HG02623 (cell line): ENCODE data around the gene SPOCK2.
"Not testable (repeated sequence)": the region's sequence is repeated elsewhere in the genome, so short reads cannot be mapped to it uniquely, and the experiment has no call there.

Experiments used
- ATAC-seq: cut with Tn5 transposase; IDR thresholded peaks from one replicate; pipeline ENCODE4 v1.9.1; 2021; ENCODE audit warnings: moderate library complexity; ENCODE audit not compliant: unreplicated experiment

SPOCK2 gene

DNA sequence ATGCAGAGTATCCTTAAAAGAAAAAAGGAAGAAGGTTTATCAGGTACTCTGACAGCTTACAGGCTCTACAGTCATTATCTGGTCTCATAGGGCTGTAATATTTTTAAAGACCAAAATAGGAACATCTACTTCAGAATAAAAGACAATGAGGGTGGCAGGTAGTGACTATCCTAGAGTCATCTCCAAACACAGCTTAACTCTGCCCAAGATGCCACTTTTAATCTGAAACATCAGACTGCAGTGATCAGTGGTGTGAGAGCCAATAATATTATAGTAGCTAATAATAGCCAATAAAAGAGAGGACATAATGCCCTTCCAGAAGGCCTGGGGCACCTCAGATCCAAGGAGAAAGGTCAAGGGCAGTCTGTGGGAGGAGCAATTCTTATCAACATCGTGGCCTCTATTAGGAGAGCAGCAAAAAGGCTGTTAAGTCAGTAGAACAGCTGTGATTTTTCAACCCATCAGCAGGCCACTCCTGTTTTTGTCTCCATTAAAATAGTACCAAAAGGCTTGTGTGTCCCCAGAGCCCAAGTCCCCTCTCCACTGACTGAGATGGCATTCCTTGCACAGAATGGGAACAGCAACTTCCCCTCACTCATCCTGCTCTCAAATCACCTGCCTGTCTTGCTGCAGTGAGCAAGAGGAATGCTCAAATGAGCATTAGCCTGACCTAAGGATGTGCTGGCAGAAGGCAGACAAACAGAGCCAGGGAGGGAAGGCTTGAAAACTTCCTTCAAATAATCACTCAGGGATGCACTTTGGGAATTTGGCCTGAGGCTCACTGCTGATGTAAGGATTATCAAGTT lies 20.7 kb upstream of the SPOCK2 start:
- ATAC-seq: no peak

DNA sequence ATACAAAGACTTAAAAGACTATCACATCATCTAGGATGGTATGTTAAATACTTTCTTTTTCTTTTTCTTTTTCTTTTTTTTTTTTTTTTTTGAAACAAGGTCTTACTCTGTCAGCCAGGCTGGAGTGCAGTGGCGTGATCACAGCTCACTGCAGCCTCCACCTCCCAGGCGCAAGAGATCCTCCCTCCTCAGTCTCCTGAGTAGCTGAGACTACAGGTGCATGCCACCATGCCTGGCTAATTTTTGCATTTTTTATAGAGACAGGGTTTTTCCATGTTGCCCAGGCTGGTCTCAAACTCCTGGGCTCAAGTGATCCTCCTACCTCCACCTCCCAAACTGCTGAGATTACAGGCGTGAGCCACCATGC lies 19.6 kb upstream of the SPOCK2 start:
- ATAC-seq: not testable (repeated sequence)

DNA sequence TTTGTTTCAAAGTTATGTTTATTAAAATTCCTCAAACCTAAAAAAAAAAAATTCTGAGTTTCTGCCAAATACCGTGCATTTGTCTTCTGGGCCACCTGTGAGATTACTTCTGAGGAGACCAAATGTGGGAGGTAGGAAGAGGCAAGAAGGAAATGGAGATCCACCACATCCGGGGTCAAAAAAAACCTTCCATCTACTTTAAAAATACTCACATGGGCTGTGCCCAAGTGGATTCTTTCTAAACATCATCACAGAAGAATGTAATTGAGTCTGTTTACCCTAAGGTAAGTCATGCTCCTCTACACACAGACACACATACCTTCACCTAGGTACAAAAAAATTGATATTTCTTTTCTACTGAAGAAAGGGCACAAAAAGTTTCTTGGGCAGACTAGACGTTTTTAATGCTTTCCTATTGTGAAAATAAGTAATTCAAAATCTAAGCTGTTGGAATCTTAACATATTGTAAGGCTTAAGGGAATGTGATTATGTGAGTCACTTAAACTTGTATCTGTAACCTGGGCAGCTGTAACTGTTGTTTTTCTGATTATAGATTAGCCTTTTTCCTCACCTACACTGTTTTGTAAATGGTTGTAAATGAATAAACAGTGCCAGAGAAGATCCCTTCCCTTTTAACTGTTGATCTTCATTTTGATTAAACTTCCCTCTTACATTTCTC lies 19.1 kb upstream of the SPOCK2 start:
- no peak for ATAC-seq

DNA sequence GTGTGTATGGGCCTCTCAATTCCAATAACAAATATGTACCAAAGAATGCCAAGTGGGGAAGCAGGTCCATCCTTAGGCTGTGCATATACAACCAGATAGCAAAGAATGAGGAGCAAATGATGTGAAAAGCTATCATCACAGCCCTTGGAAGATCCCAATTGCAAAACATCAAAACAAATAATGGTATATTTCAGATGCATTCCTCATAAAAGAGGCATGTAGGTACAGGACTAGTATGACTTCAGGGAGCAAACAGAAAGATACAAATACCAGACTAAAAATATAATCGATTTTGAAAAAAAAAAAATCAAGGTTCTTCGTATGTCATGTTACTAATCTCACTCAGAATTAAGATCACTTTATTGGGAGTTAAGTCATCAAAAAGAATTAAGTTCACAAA lies 18.5 kb upstream of the SPOCK2 start:
- ATAC-seq: no peak

DNA sequence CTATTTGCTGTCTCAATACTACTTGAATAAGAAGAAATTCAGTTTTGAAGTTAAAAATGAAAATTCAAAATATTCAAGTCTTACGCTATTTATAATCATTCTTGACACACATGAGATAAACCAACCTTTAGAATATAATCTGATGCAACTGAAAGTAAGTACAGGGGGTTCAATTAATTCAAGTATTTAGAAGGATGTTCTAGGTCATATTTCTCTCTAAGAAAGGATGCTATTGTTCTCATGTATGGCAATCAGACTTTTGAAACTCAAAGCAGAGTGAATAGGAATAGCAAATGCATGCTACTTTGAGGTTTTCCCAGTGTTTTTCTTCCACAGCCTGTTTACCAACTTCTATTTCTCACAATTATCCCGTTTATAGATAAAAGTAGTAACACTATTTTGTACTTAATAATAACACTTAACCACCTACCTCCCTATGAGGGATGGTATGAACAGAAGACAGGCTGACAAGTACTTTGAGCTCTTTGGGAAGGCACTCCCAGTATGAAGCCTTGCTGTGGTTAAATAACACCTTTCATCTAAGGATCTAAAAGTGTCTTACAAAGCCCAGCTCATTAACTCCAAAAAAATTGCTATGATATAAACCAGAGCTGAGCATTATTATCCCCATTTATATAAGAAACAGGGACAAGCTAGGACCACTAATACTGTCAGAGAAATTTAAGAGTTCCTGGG lies 18.0 kb upstream of the SPOCK2 start:
- no peak for ATAC-seq

DNA sequence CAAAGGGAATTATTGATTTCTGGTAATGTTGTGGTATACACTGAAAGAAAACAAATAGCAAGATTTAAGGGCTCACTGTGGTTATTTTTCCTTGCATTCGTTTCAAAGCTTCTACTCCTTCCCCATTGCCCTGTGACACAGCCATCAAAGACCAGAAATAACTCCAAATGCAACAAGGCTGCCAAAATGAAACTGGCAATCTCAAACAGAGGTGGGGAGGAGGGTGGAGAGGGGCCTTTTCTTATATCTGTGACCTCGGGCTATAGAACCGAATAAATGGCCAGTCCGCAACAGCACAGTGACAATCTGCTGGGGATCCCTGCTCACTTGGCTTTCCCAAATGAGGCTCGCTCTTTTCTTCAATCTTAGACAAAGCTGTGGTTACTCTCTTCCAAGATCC lies 17.4 kb upstream of the SPOCK2 start:
- ATAC-seq: no peak

DNA sequence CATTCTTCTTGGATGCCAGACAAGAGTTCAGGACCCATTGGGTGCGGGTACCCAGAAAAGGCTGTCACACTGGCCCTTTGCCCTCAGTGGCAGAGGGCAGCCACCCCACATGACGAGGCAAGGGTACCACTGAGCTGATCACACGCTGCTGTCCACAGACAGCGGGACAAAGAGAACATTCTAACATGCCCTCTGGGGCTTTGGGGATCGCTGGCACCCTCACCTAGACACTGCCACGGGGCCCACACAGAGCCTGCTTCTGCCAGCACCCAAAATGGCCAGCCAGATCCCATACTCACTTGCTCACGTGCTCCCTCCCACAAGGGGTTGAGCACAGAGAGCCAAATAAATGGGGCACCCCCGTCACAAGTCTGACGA lies 16.7 kb upstream of the SPOCK2 start:
- ATAC-seq: no peak

DNA sequence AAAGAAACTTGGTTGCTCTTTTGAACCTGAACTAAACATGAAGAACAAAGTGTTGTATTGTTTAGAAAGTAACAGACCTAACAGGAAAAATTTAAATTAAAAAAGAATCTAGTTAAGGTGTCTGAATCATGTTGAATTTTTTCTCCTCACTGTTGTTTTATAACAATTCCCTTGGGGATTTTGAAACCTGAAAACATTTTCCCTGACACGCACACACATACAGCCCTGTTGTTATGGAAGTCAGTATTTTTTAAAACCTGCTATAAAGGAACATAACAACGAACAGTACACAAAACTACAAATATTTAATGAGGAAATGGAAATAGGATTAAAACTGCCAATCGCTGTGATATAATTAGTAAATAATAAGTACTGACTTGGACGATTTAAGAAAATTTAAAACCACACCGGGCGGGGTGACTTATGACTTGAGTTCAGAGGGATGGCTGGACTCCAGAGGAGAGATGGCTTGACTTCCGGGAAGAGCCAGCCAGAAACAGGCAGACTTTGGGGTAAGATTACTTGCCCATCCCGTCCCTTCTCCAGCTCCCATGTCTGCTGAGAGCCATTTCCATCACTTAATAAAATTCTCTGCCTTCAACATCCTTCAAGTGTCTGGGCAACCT lies 16.2 kb upstream of the SPOCK2 start:
- no peak for ATAC-seq

DNA sequence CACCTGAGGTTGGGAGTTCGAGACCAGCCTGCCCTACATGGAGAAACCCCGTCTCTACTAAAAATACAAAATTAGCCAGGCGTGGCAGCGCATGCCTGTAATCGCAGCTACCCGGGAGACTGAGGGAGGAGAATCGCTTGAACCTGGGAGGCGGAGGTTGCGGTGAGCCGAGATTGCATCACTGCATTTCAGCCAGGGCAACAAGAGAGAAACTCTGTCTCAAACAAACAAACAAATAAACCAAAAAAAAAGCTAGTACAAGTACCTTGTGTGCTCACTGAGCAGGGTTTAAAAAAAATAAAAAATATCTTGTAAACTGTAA lies 11.2 kb upstream of the SPOCK2 start:
- ATAC-seq: no peak

DNA sequence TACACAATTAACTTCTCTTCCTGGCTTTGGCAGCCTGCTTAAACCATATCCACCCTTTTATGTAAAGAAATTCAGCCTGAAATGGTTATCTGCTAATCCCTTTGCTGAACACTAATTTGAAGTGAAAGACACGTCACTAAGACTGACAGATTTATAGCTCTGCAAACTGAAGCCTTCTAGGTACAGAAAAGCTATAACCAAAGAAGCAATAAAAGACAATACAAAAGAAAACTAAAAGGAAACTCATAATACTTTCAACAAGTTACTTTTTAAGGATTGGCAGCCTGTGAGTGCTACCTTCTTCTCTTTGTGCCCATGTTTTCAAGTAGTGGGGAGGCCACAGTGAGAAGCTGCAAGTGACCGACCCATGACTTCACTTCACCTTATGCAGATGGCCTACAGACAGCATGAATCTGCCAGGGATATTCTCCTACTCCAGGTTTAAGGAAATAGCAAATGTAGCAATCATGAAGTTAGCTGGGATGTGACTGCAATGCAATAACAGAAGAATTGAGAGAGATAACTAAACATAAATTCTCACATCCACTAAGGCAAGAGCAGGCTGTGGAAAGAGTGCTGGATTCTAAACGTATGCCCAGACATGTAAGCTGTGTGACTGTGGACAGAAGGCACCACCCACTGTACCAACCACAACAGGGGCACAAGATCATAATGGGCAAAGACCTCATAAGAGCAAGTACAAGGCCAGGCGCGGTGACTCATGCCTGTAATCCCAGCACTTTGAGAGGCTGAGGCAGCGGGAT lies 10.7 kb upstream of the SPOCK2 start:
- no peak for ATAC-seq

DNA sequence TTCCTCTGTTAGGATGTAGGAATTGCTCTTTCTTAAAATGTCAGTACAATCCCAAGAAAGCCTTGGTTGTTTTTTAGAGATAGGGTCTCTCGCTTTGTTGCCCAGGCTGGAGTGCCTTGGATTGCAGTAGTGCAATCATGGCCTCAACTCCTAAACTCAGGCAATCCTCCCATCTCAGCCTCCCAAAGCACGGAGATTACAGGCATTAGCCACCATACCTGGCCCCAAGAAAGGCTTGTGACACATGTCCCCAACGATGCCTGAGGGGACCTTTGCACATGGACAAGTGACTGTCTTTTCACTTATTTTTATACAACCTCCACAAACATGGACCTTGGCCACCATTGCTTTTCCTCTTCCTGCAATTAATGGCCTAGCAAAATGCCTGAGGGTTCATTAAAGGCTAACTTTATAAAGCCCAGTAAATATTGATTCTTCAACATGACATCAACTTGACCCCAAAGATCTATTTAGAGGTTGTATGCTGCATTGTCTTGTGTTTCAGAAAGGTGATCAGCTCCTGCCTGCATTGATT lies 10.0 kb upstream of the SPOCK2 start:
- ATAC-seq: no peak

DNA sequence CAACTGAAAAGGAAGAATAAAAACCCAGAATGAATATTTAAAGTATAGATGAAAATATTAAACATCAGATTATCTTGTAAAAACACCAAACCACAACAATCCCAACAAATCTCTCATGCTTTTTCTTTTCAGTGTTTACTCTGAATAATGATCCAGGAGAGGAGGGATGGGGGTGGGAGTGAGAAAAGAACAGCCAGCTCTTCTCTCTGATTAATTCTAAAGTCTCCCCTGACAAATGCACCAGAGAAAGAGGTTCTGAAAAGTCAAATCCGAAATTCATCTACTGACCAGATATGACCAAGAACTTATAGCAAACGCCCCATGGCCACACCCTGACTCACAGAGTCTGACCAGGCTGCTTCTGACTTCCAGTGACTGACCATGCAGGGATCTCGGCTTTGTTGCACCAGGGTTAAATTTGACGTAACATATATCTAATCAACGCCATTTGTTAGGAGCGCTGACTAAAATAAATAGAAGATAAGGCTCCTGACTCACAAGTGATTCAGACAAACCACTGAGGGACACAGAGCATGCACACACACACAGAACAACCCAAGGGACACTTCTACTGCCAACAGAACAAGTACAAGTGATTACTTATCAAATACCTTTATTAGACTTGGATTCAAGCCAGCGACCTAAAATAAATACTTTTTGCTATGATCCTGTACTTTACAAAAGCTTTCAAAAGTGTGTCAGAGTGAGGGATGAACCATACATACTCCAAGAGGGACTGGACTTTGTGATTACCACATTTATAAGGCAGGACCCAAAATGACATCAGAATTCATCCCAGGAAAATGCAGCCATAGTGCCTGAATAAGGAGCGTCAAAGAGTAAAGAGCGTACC lies 9.3 kb upstream of the SPOCK2 start:
- no peak for ATAC-seq

DNA sequence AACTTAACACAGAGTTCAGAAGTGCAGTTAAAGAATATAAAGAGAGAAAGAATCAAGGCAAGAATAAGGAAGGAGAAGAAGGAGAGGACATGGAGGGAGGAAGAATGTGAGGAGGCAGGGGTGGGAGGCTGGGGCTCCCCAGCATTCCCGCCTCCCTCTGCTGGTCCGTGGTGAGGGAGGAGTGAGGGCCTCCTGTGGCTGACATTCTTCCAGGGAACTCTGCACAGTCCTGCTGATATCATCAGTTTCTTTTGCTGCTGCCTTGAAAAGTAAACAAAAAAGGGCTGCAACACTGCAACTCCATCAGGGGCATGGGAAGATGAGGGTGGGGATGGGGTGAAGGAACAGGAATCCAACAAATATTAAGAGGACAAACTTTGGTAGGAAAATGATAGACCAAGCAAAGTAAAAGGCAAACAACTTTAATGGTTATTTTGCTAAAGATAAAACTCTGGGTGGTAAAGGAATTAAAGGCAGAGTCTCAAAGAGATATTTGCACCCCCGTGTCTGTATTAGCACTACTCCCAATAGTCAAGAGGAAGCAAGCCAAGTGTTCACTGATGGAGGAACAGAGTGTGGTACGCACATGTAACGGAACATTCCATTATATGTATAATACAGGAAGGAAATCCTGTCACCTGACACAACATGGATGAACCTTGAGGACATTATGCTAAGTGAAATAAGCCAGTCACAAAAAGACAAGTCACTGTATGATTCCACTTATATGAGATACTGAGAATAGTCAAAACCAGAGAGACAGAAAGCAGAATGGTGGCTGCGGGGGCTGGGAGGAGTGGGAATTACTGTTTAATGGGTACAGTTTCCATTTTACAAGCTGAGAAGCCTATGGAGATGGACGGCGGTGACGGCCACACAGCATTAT lies 8.0 kb upstream of the SPOCK2 start:
- ATAC-seq: no peak

DNA sequence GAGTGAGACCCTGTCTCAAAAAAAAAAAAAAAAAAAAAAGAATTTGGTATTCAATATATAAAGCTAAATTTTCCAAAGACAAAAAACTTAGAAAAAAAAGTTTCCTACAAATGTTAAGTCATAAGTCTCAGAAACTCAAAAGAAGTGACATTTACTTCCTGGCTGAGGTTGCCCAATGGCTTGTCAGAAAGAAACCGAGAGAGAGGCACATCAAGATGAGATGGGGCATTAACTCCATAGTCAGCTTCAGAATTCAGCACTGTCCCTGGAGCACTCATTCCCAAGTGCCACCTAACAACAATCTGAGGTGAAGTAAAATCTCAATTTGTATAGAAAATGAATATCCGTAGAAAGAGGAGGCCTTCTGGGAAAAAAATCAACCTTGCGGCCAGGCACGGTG lies 6.8 kb upstream of the SPOCK2 start:
- no peak for ATAC-seq

DNA sequence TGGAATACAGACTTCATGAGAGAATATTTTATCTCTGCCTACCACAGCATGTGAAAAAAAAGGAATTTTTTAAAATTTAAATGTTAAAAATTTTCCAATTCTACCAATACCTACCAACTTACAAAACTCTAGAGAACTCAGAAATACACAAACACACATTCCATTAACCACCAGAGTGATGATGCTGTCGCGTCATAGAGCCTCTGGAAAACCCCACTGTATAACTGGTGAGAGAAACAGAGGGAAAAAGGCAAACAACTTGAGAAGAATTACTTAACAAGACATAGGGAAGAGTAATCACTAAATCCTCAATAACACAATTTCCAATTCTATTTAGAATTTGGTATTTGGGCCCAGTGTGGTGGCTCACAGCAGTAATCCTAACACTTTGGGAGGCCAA lies 6.2 kb upstream of the SPOCK2 start:
- no peak for ATAC-seq

DNA sequence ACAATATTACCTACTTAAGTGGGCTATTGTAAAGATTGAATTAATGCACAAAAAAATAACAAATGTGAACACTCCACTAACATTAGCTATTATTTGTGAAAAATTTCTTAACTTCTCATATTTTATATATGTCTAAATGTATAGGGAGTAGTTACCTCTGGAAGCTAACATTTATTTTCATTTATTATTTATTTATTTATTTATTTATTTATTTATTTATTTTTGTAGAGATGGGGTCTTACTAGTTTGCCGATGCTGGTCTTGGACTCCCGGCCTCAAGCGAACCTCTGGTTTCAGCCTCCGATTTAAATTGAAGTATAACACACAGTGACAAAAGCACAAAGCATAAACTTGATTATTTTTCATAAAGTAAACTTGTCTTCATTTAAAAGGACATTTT lies 5.1 kb upstream of the SPOCK2 start:
- no peak for ATAC-seq

DNA sequence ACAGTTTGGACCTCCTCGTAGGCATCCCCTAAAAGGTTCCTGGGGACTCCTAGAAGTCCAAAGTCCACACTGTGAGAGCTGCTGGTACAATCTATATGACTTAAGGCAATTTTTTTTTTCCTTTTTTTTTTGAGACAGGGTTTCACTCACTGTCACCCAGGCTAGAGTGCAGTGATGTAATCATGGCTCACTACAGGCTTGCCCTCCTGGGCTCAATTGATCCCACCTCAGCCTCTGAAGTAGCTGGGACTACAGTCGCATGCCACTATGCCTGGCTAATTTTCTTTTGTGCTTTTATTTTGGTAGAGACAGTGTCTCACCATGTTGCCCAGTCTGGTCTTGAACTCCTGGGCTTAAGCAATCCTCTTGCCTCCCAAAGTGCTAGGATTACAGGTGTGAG lies 4.6 kb upstream of the SPOCK2 start:
- ATAC-seq: no peak

DNA sequence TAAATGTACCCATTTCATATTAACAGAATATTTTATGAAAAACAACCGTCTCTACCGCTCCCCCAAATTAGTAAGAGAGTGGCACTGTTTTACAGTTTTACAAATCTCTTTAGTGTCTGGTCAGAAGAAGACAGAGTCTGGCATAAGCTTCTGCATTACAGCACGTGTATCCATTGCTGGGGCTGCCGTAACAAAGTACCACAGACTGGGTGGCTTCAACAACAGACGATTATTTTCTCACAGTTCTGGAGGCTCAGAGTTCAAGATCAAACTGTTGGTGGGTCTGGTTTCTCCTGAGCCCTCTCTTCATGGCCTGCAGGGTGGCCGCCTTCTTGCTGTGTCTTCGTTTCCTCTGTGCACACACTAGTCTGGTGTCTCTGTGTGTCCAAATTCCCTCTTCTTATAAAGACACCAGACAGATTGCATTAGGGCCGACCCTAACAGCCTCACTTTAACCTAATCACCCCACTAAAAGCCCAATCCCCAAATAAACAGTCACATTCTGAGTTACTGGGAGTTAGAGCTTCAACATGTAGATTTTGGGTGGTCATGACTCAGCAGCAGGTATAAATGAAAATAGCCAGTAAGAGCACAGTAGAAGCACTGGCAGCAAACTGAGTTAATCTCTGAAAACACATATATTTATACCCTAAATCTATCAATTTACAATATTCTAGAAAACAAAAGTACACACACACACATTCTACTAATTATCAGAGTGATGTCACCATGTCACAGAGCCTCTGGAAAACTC lies 4.0 kb upstream of the SPOCK2 start:
- no peak for ATAC-seq
